GM15510 (cell line): ENCODE results near the gene GRIN2A.

Experiments used
- POLR2A ChIP-seq: IDR thresholded peaks from 3 replicates; pipeline ENCODE4 v1.6.1; 2011; ENCODE audit warnings: borderline replicate concordance; ENCODE audit not compliant: insufficient read length; ENCODE audit errors: extremely low read depth

The GRIN2A gene

DNA sequence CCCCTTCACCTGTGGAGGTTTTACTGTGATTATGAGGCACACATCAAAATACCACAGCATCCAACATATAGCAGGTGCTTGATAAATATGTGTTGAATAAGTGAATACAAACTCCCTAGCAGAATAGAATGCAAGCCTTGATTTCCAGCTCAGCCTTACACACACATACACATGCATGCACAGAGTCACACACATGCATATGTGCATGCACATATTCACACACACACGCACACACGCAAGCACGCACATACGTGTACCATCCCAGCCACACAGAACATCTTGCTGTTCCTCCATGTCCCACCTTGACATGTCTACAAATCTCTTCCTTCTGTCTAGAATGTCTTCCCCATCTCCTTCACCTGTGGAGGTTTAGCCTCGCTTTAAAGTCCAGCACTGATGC, 160.1 kb downstream of the GRIN2A start:
- TF ChIP-seq POLR2A, result no peak

DNA sequence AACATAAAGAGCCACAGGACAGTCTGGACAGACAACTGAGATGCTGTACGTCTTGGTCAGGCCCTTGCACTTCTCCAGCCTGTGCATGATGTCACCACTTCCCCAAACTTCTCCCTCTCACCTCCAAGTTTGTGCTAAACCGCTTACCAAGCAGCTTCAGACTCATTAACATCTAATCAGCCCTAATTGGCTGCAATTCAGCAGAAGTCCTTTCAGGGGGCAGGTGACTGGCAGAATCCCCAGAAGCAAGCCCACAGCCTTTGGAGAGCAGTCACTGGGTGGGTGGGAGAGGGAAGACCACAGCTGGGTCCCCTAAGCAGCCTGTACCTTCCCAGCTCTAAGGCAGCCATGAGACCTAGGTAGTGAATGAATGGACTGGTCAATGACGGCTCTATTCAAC, 161.4 kb downstream of the GRIN2A start:
- TF ChIP-seq POLR2A, result no peak

DNA sequence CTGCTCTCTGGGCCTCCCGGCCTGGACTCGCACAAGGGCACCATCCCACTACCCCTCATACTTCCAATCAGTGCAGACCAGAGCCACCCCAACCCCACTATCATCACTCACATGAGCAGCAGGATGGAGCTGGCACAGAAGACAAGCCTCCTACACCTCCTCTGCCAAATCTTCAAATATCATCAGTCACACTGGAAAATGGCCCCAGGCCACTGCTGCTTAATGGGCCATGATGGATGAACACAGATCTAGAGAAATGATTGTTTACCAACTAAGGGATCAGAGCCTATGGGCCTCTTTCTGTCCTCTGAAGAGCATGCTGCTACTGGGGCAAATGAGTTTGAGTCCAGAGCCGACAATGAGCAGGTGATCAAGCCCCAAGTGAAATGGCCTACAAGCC, 165.5 kb downstream of the GRIN2A start:
- no peak for TF ChIP-seq POLR2A

DNA sequence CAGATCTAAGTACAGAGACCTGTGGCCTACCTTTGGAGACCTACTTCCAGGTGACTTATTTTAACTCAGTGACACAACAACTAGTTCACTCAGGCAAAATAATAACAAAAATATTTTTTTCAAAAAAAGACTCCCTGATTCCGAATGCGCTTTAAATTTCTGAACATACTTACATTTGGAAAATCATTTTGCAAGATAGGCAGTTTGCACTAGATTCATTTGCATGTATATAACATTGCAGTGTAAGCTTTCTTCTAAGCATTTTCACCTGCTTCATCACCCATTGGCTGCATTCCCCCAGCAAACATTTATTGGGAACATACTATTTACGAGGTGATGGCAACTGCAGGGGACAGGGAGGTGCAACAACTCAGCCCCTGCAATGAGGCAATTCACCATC, 166.8 kb downstream of the GRIN2A start:
- no peak for TF ChIP-seq POLR2A

DNA sequence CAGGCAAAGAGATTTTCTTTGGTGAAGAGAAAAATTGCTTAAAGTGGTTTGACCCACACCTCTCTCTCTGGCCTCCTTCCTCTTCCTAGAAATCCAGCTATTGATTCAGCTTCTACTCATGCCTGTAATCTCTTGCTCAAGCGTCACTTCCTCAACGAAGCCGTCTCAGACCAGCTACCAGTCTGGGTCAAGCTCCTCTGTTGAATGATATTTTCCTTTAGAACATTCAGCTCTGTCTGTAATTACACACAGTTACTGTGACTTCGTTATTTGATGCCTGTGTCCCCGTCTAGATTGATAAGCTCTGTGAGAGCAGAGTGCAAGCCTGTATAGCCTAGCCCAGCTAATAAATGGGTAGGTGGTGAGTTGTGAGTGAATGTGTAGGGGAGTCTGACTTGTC, 168.5 kb downstream of the GRIN2A start:
- TF ChIP-seq POLR2A, result no peak

DNA sequence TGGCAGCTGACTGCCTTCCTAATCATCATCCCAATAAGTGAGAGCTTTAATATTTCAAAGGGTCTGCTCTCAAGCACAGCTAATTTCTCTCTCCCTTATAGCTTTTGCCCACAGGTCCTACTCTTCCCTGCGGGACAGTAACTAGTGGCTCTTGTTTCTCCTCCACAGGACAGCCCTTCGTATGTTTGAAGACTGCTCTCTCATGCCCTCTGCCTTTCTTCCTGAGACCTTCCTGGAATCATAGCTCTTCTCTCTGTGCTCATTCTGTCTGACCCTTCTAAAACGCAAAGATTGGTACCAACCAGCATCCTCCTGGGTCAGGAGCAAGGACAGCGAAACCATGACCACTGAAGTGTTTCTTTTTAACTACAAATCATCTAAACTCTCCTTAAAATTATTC, 168.9 kb downstream of the GRIN2A start:
- TF ChIP-seq POLR2A, result no peak

DNA sequence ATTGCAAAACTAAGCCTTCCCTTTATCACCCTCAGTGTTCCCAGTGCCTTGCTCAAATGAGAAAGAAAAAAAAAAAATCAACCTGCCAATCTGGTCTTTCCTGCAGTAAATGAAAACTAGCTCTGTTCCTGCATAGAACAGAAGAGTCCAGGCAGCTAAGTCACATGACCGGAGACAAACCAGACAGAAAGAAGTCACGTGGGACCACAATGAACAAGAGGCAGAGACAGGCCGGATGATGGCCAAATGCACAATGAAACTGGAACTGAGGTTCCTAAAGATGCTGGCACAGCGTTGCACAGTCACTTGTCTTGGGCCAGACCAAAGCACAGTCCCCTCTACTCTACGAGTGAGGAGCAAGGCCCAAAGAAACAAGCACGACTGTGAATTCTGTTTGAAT, 172.5 kb downstream of the GRIN2A start:
- TF ChIP-seq POLR2A, result no peak

DNA sequence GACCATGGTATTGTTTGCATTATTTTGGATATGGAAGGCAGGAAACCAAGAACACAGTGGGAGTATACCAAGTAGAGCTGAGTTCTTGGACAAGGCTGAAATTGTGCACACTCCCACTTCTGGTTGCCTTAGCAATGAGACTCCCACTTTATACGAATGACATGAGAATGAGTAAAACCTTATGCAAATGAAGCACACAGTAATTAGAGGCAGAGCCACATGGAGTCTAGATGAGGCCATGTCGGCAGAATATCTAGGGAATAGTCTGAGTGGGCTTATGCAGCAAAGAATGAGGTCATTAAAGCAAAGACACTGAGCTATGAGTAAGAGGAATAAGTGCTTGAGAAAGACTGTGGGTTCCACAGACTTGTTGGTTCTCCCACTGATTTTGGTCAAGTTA, 178.7 kb downstream of the GRIN2A start:
- TF ChIP-seq POLR2A, result no peak

DNA sequence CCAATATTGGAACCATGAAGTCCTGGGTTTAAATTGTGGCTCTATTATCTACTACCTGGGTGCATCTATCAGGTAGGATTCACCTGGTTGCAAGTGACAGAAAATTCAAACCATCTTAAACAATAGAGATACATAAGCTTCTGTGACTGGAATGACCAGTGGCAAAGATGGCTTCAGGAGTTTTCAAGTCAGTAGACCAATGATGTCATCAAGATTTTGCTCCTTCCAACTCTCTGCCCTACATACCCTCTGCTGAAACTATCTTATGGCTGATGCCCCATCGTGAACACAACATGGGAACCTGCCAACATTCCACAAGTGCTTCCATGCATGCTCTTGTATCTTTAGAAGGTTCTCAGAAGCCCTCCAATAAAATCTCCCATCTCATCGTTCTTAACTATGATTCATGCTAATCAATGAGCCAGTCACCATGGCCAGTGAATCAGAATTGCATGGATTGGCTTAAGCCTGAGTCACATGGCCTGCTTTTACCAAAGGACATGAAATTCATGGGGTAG, 180.9 kb downstream of the GRIN2A start:
- TF ChIP-seq POLR2A, result no peak

DNA sequence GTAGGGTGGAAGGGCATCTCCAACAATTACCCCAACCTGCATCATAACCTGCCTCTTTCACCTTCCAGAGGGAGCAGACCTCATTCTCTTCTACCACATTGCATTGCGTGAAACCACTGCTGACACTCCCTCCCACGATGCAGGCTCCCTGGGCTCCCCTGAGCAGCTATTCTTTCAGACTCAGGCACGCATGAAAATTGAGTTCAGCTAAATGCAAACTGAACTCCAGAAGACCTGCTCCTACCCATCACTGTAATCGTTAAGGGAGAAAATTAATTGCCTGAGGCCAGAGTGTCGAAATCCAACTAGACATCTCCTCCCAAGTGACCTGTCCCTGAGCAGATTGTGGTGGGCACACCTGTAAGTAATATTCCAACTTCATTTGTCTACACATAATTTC, 186.0 kb downstream of the GRIN2A start:
- TF ChIP-seq POLR2A, result no peak

DNA sequence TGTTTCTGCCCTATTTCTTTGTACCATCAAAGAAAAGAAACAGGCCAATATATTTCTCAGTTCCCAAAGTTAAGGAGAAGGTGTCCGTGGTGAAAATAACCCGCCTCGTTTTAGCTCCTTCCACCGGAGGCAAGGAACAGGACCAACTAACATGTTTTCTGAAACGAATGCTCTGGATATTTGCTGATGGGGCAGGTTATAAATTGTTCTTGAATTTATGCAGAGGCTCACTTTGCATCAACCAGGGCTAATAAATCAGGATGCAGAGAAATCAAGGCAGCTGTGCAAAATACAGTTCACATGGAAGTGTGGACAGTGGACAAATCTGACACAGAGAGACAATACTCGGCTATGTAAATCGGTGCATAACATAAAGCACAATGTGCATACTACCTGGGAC, 189.8 kb downstream of the GRIN2A start:
- no peak for TF ChIP-seq POLR2A

DNA sequence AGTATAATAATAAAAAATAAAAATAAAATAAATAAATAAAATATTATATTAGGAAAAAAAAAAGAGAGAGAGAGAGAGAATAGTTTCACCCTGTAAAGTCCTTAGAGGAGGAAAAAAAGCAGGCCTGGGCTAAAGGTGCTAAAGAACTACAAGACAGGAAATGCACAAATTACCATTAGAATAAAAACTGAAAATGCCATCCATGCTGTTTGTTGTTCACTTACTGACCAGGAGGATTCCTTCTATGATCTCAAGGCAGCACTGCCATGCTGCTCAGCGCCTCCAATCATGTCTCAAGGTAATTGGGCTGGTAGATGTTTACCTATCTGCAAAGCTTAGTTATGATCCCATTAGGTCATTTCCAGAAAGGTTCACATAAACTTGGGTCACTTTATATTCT, 201.2 kb downstream of the GRIN2A start:
- TF ChIP-seq POLR2A, result no peak

DNA sequence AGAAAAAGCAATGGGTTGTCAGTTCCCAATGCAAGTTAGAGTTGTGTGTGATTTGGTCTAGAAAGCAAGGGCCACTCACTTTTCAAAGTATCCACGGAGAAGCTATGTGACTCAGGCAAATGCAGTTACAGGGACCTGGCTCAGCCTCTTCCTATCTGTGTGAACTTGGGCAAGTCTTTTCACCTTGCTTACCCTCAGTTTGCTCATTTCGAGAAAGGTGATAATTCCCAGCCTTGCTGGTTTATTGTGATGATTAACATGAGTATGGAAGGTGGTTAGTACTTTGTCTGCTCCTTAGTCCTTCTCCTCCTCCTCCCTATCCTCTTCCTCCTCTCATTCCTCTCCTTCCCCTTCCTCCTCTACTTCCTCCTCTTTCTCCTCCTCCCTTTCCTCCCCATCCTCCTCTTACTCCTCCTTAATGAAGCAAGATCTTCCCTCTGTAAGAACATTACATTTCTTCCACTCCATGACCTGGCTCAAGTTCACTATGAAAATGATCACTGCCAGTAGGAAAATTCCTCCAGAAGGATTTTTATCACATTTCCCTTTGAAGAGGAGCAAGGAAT, 204.0 kb downstream of the GRIN2A start:
- no peak for TF ChIP-seq POLR2A

DNA sequence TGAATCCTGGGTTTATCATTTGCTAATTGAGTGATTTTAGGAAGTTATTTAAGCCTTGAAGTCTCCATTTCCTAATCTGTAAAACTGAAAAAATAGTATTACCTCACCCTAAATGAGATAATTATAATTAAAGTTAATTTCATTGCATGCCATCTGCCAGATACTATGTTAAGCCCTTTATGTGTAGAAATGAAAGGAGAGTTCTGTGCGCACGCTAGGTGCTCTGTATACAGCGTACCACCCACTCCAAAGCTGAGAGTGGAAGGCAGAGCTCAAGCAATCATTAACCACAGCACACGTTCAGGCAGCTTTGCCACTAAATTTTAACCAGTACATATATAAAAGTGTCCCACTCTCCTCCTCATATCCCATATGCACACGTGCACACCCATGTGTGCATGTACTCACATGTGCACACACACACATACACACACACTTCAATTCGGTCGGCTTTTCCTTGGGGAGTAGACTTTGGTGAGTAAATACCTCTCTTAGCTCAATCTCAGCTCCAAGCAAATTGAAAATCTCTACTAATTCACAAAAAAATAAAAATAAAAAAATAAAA, 204.8 kb downstream of the GRIN2A start:
- TF ChIP-seq POLR2A, result no peak

DNA sequence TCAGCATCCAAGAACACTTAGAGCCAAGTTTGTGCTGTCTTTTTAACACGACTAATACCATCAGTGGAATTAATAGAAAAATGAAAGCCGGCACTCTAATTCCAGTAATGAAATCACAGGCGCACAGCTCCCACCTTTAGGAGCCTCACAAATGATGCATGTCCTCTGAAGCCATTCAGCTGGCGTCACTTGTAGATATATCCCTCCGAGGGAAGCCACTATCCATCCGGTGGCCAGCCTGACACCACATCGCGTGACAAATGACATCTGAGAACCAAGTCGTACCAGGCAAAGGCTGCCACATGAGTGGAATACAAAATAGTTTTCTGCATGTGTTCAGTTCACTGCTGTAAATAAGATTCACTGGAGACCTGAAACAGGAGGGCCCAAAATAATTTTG, 205.6 kb downstream of the GRIN2A start:
- no peak for TF ChIP-seq POLR2A

DNA sequence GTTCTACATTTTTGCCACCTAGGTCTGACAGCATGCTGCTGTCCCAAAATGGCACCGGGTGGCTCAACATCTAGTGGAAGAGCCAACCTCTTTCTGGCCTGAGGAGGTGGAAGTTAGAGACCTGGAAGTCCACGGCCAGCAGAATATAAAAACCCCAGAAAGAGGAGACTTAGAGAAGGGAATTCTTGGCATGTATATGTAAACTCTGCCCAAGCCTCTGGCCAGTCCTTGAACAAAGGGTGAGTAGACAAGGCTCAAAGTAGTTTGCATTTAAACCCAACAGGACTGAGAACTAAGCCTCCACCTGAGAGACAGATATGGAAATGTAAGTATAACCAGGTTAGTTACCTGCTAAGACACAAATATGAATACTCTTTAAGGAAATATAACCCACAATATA, 210.3 kb downstream of the GRIN2A start:
- no peak for TF ChIP-seq POLR2A

DNA sequence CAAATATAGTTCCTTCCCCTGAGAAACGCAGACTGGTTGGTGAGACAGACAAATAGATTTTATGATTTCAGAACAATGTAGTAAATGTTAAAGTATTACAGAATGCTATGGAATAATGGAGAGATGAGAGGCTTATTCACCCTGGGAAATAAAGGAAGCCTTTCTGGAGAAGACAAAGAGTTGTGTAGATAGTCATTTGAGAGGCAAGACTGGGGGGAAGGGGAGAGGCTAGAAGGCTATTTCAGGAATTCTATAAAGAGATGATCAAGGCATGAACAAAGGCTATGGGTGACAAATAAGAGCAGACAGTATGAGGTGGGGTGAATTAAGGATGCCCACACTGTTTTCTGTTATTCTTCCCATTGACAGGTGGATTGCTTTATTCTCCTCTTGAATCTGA, 211.4 kb downstream of the GRIN2A start:
- TF ChIP-seq POLR2A, result no peak

DNA sequence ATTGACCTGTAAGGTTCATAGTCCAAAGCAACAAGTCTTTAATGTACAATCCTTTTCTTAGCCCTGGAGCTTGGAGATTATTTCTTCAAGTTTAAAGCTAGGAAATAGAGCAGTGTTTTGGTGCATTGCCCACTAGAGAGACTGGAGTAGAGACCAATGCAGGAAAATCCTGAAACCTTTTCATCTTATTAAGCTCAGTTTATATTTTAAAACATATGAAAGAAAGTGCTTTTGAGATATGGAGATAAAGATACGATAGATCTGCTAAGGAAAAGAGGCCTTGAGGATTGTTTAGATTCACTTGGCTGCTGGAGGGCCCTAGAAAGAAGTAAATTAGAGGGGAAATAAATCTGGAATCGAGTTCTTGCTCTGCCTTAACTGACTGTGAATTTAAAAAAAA, 212.0 kb downstream of the GRIN2A start:
- TF ChIP-seq POLR2A, result no peak

DNA sequence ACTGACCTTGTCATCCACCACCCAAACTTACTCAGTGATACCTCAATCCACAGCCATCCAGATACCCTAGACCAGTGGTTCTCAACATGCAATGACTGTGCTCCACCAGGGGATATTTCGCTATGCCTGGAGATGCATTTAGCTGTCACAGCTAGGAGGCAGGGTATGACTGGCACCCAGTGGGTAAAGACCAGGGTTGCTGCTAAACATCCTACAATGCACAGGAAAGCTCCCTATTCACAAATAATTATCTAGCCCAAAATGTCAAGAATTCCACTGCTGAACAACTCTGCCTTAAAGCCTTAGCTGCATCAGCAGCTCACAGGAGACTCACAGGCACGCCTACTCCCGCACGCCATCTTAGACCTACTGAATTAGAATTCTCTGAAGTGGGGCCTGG, 212.6 kb downstream of the GRIN2A start:
- TF ChIP-seq POLR2A, result no peak
